GM15510 (cell line): ENCODE results near the gene ARFGAP2.

Source experiments
- POLR2A ChIP-seq: IDR thresholded peaks from 3 replicates; pipeline ENCODE4 v1.6.1; 2011; ENCODE audit warnings: borderline replicate concordance; ENCODE audit not compliant: insufficient read length; ENCODE audit errors: extremely low read depth

Gene ARFGAP2

GRCh38 chr11:47189100-47189834 is 12.6 kb upstream of the ARFGAP2 start:
- no peak for TF ChIP-seq POLR2A

- TF ChIP-seq POLR2A, result no peak
These were observed 11.6 kb upstream of the ARFGAP2 start for GRCh38 chr11:47188259-47188658.

GRCh38 chr11:47187723-47188122 is 11.0 kb upstream of the ARFGAP2 start:
- no peak for TF ChIP-seq POLR2A

GRCh38 chr11:47186700-47187695 is 10.3 kb upstream of the ARFGAP2 start:
- TF ChIP-seq POLR2A, result no peak

GRCh38 chr11:47186076-47186699 is 9.5 kb upstream of the ARFGAP2 start, which contains the start of gene PACSIN3:
Gene PACSIN3 (minus strand): TSS chr11:47186434. CDS start chr11:47182727, 3,707 bp downstream.
- TF ChIP-seq POLR2A, result no peak

GRCh38 chr11:47185305-47186075 is 8.8 kb upstream of the ARFGAP2 start:
- no peak for TF ChIP-seq POLR2A

- TF ChIP-seq POLR2A, result no peak
These were observed 8.1 kb upstream of the ARFGAP2 start for GRCh38 chr11:47184711-47185304.

GRCh38 chr11:47183969-47184368 is 7.3 kb upstream of the ARFGAP2 start:
- TF ChIP-seq POLR2A, result no peak

- TF ChIP-seq POLR2A, result no peak
These were observed 6.6 kb upstream of the ARFGAP2 start for GRCh38 chr11:47183031-47183856.

GRCh38 chr11:47182380-47182779 is 5.7 kb upstream of the ARFGAP2 start:
- no peak for TF ChIP-seq POLR2A

- no peak for TF ChIP-seq POLR2A
These were observed 4.6 kb upstream of the ARFGAP2 start for GRCh38 chr11:47181271-47181670.

- TF ChIP-seq POLR2A, result no peak
These were observed 3.5 kb upstream of the ARFGAP2 start for GRCh38 chr11:47180006-47180787.

GRCh38 chr11:47179655-47179991 is 2.9 kb upstream of the ARFGAP2 start:
- no peak for TF ChIP-seq POLR2A
